Measurements from ENCODE around the gene FER1L5. TPM values are rescaled to one million over a fixed set of nuclear protein-coding genes. Genes with fewer than 3 reads are reported as not detected.

Gene FER1L5
- total and polyA plus RNA-seq, 10 donors = 0.02 to 0.23 (median 0.10) TPM; not detected in 3

DNA sequence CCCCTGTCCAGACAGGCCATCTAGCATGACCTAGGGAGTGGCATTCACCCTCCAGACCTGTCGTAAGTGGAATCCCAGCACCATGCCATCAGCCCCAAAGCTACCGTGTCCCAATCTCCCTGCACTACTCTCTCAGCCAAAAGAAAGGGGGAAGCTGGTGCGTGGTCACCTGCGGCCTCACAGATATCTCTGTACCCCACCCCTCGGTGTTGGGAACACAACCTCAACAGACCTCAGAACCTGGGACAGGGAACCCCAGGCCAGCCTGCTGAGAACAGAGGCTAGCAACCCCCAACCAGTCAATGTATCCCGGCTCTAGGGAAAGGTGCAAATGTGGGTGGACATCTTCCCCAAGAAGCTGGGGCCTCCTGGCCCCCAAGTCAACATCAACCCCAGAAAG, 59.1 kb downstream of the FER1L5 start:
- WGBS, 5 donors = 89 to 97% (median 91%) methylated on average over 6 of the region's 6 CpGs
- no peak for DNase-seq
- intact Hi-C loops (cut with DNase I; ENCODE audit: low total_unique reads) = no loop called here

GRCh38 chr2:96702098-96702785, 59.7 kb downstream of the FER1L5 start:
- peaks cover 0 to 63% (median 28%) of the 10 kb centered on the region in 6 donors for H3K36me3 ChIP-seq
- H3K4me1 ChIP-seq = no peaks in the 10 kb centered on the region
- H3K9me3 ChIP-seq = no peaks in the 10 kb centered on the region
- no peak for DNase-seq
- intact Hi-C loops (cut with DNase I; ENCODE audit: low total_unique reads) = no loop called here
- TF ChIP-seq POLR2A (IDR thresholded peaks at IDR 0.05) (no peak), POLR2AphosphoS5 (IDR thresholded peaks at IDR 0.05) (no peak), CTCF (IDR thresholded peaks at IDR 0.05 in 8 of 11, conservative IDR thresholded peaks at IDR 0.05 in 3 of 11) (no peak)
- H3K27ac ChIP-seq = no peak overlapping the region
- no peaks in the 10 kb centered on the region for H3K27me3 ChIP-seq (replicated peaks in 1 of 7)
- H3K4me3 ChIP-seq = no peak overlapping the region
- WGBS, 5 donors = 87 to 94% (median 93%) methylated on average over 8 to 17 of the region's 17 CpGs

More for the DNA sequence above, 59.1 kb downstream of the FER1L5 start:
- Histone ChIP-seq H3K36me3 (peaks cover 0 to 57% (median 22%) of the 10 kb centered on the region in 6 donors), H3K4me1 (no peaks in the 10 kb centered on the region), H3K27me3 (replicated peaks in 1 of 7) (no peaks in the 10 kb centered on the region), H3K9me3 (no peaks in the 10 kb centered on the region), H3K4me3 (no peak overlapping the region), H3K27ac (no peak overlapping the region)
- TF ChIP-seq POLR2AphosphoS5 (IDR thresholded peaks at IDR 0.05) (no peak), POLR2A (IDR thresholded peaks at IDR 0.05) (no peak), CTCF (IDR thresholded peaks at IDR 0.05 in 8 of 11, conservative IDR thresholded peaks at IDR 0.05 in 3 of 11) (no peak)

- Histone ChIP-seq H3K27ac (no peak overlapping the region), H3K27me3 (replicated peaks in 1 of 7) (no peaks in the 10 kb centered on the region), H3K36me3 (peaks cover 0 to 68% (median 34%) of the 10 kb centered on the region in 6 donors), H3K9me3 (no peaks in the 10 kb centered on the region), H3K4me1 (no peaks in the 10 kb centered on the region), H3K4me3 (no peak overlapping the region)
- intact Hi-C loops (cut with DNase I; ENCODE audit: low total_unique reads) = no loop called here
- TF ChIP-seq CTCF (IDR thresholded peaks at IDR 0.05 in 8 of 11, conservative IDR thresholded peaks at IDR 0.05 in 3 of 11) = no peak
- TF ChIP-seq POLR2AphosphoS5 (IDR thresholded peaks at IDR 0.05) = no peak
- no peak for TF ChIP-seq POLR2A (IDR thresholded peaks at IDR 0.05)
- DNase-seq = no peak
- 96 to 100% (median 96%) methylated on average over 15 to 16 of the region's 16 CpGs for WGBS, 5 donors
These were observed 60.6 kb downstream of the FER1L5 start for GRCh38 chr2:96703021-96703751.

DNA sequence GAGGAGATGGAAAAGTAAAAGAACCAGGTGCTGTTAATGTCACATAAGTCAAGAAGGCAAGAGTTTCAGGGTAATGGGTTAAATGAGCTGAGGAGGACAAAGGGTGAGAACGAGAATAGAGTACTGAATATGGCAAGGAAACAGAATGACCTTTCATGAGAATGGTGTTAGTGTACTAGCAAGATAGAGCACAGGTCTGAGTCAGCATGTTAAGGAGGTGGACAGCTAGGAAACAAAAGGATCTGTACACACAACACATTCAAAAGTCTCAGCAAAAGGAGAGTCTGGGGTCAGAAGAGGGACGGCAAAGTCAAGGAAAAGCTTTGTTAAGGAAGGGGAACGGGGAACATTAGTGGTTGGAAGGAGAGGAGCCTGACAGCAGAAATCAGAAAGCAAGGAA, 68.4 kb downstream of the FER1L5 start:
- no peak for TF ChIP-seq CTCF (IDR thresholded peaks at IDR 0.05 in 8 of 11, conservative IDR thresholded peaks at IDR 0.05 in 3 of 11)
- TF ChIP-seq POLR2AphosphoS5 (IDR thresholded peaks at IDR 0.05) = no peak
- TF ChIP-seq POLR2A (IDR thresholded peaks at IDR 0.05) = no peak
- H3K27ac ChIP-seq = no peak overlapping the region
- intact Hi-C loops (cut with DNase I; ENCODE audit: low total_unique reads) = no loop called here
- 88 to 98% (median 90%) methylated on average over 3 of the region's 3 CpGs for WGBS, 5 donors
- no peaks in the 10 kb centered on the region for H3K9me3 ChIP-seq
- H3K36me3 ChIP-seq = peaks cover 0 to 96% (median 68%) of the 10 kb centered on the region in 6 donors
- no peak overlapping the region for H3K4me3 ChIP-seq
- no peaks in the 10 kb centered on the region for H3K27me3 ChIP-seq (replicated peaks in 1 of 7)
- no peaks in the 10 kb centered on the region for H3K4me1 ChIP-seq
- DNase-seq = no peak

Measured in spleen (tissue), 11 donors.